HepG2 (cell line): Measurements from ENCODE around the gene MAN1A1. TPM values are rescaled to one million over a fixed set of nuclear protein-coding genes. Genes with fewer than 3 reads are reported as not detected.

Experiments used
- CBX2 ChIP-seq, 2 experiments: fragments of 200-600 bp in 1 of 2; sonication (generic); formaldehyde crosslinking in 1 of 2; IDR thresholded peaks; 2 replicates each; pipeline versions ENCODE4 v1.7.0 to v1.8.1; 2018 to 2022; ENCODE audit warnings: low read depth in 2 of 2, low read length in 1 of 2, mild to moderate bottlenecking in 1 of 2, missing genetic modification reagents in 1 of 2
- CBX5 ChIP-seq: sonication (generic); formaldehyde crosslinking; IDR thresholded peaks from 2 replicates; pipeline ENCODE4 v1.4.0; 2020; ENCODE audit warnings: missing genetic modification reagents, borderline replicate concordance
- ETV6 ChIP-seq: sonication (generic); formaldehyde crosslinking; conservative IDR thresholded peaks from 2 replicates; pipeline ENCODE4 v1.4.0; 2020; ENCODE audit warnings: missing genetic modification reagents
- FOXK1 ChIP-seq: sonication (generic); formaldehyde crosslinking; IDR thresholded peaks from 2 replicates; pipeline ENCODE4 v1.4.0; 2020; ENCODE audit warnings: low read depth, missing genetic modification reagents, borderline replicate concordance
- FOXM1 ChIP-seq: sonication (generic); formaldehyde crosslinking; IDR thresholded peaks from 2 replicates; pipeline ENCODE4 v1.5.0; 2020; ENCODE audit warnings: missing genetic modification reagents
- HOXA3 ChIP-seq: sonication (generic); formaldehyde crosslinking; IDR thresholded peaks from 2 replicates; pipeline ENCODE4 v1.5.0; 2020; ENCODE audit warnings: missing genetic modification reagents
- IRF2 ChIP-seq: IDR thresholded peaks from 2 replicates; pipeline ENCODE4 v1.6.1; 2018; ENCODE audit warnings: missing genetic modification reagents, missing compliant biosample characterization
- KAT2B ChIP-seq: fragments of 150-350 bp; IDR thresholded peaks from 2 replicates; pipeline ENCODE4 v1.6.1; 2014; ENCODE audit warnings: low read depth, low read length, borderline replicate concordance
- MBD4 ChIP-seq: IDR thresholded peaks from 2 replicates; pipeline ENCODE4 v1.6.1; 2012; ENCODE audit warnings: low read length, inconsistent platforms, borderline replicate concordance
- NCOA2 ChIP-seq: sonication (generic); formaldehyde crosslinking; IDR thresholded peaks from 2 replicates; pipeline ENCODE4 v1.8.0; 2022; ENCODE audit warnings: inconsistent platforms
- RBFOX2 ChIP-seq: fragments of 200-400 bp; formaldehyde crosslinking; IDR thresholded peaks from 2 replicates; pipeline ENCODE4 v1.6.1; 2017; ENCODE audit warnings: low read depth, mild to moderate bottlenecking, low read length
- SALL1 ChIP-seq: sonication (generic); formaldehyde crosslinking; IDR thresholded peaks from 2 replicates; pipeline ENCODE4 v1.8.0; 2022; ENCODE audit warnings: mild to moderate bottlenecking, missing genetic modification reagents
- ZNF251 ChIP-seq: sonication (generic); formaldehyde crosslinking; IDR thresholded peaks from 2 replicates; pipeline ENCODE4 v1.9.0; 2021; ENCODE audit warnings: mild to moderate bottlenecking, missing genetic modification reagents
- ZNF30 ChIP-seq: sonication (generic); formaldehyde crosslinking; IDR thresholded peaks from 2 replicates; pipeline ENCODE4 v1.5.0; 2020; ENCODE audit warnings: mild to moderate bottlenecking, missing genetic modification reagents
- ZNF335 ChIP-seq: sonication (generic); formaldehyde crosslinking; IDR thresholded peaks from 2 replicates; pipeline ENCODE4 v1.4.0; 2020; ENCODE audit warnings: missing genetic modification reagents
- ZNF629 ChIP-seq: sonication (generic); formaldehyde crosslinking; conservative IDR thresholded peaks from 2 replicates; pipeline ENCODE4 v1.5.0; 2020; ENCODE audit warnings: missing genetic modification reagents
- ZNF878 ChIP-seq: sonication (generic); formaldehyde crosslinking; IDR thresholded peaks from 2 replicates; pipeline ENCODE4 v1.8.1; 2023; ENCODE audit warnings: mild to moderate bottlenecking, missing genetic modification reagents, moderate library complexity
- ZNF879 ChIP-seq: sonication (generic); formaldehyde crosslinking; IDR thresholded peaks from 2 replicates; pipeline ENCODE4 v1.8.1; 2023; ENCODE audit warnings: missing genetic modification reagents
- polyA plus RNA-seq, 8 experiments: library from polyadenylated mRNA; depleted of rRNA in 3 of 8; stranded (reverse) in 7 of 8; unstranded in 1 of 8; fragments of >200 nt; fragmentation: Illumina TruSeq in 4 of 8; extraction: Trizol in 4 of 8; gene quantifications; 2 replicates each; pipeline versions ENCODE4 v1.2.1 to v1.2.3, GENCODE V29; 2011 to 2016; ENCODE audit warnings: low read depth in 4 of 8, missing spikeins in 1 of 8, mixed read lengths in 1 of 8; ENCODE audit not compliant: insufficient read depth in 1 of 8
- total RNA-seq, 5 experiments: library from RNA; depleted of rRNA; stranded (reverse); fragments of >200 nt; fragmentation: Illumina TruSeq; extraction: Trizol; gene quantifications; 2 replicates each; pipeline ENCODE4 v1.2.3, GENCODE V29; 2016; ENCODE audit warnings: low read depth in 1 of 5
- TF ChIP-seq, protein P1 (sequence below): IDR thresholded peaks from 2 replicates; pipeline ENCODE4 v1.6.1; 2016; ENCODE audit warnings: missing compliant biosample characterization, missing genetic modification reagents, borderline replicate concordance
- TF ChIP-seq, protein P2 (sequence below): sonication (generic); formaldehyde crosslinking; IDR thresholded peaks from 2 replicates; pipeline ENCODE4 v1.5.1; 2020; ENCODE audit warnings: mild to moderate bottlenecking, missing genetic modification reagents, moderate library complexity
- TF ChIP-seq, protein P3 (sequence below): sonication (generic); formaldehyde crosslinking; conservative IDR thresholded peaks from 2 replicates; pipeline ENCODE4 v1.5.0; 2020; ENCODE audit warnings: missing genetic modification reagents
- TF ChIP-seq, protein P4 (sequence below): IDR thresholded peaks from 2 replicates; pipeline ENCODE4 v1.6.1; 2016
- TF ChIP-seq, protein P5 (sequence below): IDR thresholded peaks from 2 replicates; pipeline ENCODE4 v1.6.1; 2016; ENCODE audit warnings: low read depth

MAN1A1 gene
- total and polyA plus RNA-seq, 2 of the 13 experiments (the other 11 are each of a cell fraction or from before 2014, with no cell fraction given) = 156 to 236 TPM

DNA sequence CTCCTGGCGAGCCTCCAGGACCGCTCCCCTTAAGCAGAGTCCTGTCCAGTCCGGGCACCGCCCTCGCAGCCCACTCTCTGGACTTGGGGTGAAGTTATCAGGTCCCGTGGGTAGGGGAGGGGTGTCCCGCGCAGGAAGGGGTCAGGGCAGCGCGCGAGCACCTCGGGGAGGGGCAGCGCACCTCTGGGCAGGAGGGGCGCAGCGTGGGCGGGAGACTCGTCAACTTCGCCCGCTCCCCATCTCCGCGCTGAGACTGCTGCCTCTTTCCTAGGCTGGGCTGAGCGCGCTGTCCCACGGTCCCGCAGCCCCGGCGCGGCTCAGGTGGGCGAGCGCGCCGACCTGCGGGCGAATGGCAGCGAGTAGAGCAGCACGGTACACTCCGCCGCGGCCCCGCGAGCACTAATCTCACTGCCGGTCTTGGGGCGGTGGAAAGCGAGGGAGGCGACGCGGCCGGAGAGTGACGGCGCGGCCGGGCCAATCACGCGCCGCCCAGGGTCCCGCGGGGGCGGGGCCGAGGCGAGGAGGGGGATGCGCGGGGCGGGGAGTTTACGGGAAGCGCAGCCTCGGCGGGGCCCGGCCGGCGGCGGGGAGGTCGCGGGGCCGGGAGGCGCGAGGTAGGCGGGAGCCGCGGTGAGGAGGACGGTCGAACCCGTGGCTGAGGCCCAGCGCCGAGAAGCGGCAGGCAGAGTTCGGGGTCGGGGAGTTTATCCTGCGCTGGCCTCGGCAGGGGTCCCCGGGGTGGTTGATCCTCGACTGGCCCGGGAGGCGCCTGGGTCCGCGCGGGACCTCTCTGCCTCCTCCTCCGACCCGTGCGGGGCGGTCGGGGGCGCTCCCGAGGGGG lies at the start of gene MAN1A1 (continued):
- TF ChIP-seq, protein P1, sequence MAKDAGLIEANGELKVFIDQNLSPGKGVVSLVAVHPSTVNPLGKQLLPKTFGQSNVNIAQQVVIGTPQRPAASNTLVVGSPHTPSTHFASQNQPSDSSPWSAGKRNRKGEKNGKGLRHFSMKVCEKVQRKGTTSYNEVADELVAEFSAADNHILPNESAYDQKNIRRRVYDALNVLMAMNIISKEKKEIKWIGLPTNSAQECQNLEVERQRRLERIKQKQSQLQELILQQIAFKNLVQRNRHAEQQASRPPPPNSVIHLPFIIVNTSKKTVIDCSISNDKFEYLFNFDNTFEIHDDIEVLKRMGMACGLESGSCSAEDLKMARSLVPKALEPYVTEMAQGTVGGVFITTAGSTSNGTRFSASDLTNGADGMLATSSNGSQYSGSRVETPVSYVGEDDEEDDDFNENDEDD (CRISPR knock-in tag) = peak; percentile 81
- TF ChIP-seq RBFOX2 = peak; percentile 97
- TF ChIP-seq ZNF879 = no peak
- no peak for TF ChIP-seq MBD4
- TF ChIP-seq, protein P2, sequence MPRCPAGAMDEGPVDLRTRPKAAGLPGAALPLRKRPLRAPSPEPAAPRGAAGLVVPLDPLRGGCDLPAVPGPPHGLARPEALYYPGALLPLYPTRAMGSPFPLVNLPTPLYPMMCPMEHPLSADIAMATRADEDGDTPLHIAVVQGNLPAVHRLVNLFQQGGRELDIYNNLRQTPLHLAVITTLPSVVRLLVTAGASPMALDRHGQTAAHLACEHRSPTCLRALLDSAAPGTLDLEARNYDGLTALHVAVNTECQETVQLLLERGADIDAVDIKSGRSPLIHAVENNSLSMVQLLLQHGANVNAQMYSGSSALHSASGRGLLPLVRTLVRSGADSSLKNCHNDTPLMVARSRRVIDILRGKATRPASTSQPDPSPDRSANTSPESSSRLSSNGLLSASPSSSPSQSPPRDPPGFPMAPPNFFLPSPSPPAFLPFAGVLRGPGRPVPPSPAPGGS (CRISPR knock-in tag) = peak; percentile 88
- TF ChIP-seq, protein P3, sequence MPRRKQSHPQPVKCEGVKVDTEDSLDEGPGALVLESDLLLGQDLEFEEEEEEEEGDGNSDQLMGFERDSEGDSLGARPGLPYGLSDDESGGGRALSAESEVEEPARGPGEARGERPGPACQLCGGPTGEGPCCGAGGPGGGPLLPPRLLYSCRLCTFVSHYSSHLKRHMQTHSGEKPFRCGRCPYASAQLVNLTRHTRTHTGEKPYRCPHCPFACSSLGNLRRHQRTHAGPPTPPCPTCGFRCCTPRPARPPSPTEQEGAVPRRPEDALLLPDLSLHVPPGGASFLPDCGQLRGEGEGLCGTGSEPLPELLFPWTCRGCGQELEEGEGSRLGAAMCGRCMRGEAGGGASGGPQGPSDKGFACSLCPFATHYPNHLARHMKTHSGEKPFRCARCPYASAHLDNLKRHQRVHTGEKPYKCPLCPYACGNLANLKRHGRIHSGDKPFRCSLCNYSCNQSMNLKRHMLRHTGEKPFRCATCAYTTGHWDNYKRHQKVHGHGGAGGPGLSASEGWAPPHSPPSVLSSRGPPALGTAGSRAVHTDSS (CRISPR knock-in tag) = peak; percentile 66; the same call in 1 of the 2 replicates
- TF ChIP-seq CBX5 (CRISPR knock-in tag) = 0 out of 2 replicates have a peak, but pooled peaks have one; percentile 89
- peak; percentile 78; the same call in 1 of the 2 replicates for TF ChIP-seq FOXK1 (CRISPR knock-in tag)
- no peak; the same call in 1 of the 2 replicates for TF ChIP-seq NCOA2
- TF ChIP-seq ZNF251 (CRISPR knock-in tag) = no peak
- peak; percentile 32; the same call in 1 of the 2 replicates for TF ChIP-seq ZNF30 (CRISPR knock-in tag)
- TF ChIP-seq CBX2 (IDR thresholded peaks at IDR 0.05; ENCODE audit: low read depth, low read length) = no peak
- no peak; the same call in none of the 2 replicates for TF ChIP-seq CBX2 (CRISPR knock-in tag; IDR thresholded peaks at IDR 0.05; ENCODE audit: low read depth)
- no peak for TF ChIP-seq ZNF629 (CRISPR knock-in tag)
- TF ChIP-seq ZNF878 = 0 out of 2 replicates have a peak, but pooled peaks have one; percentile 46
- TF ChIP-seq SALL1 (CRISPR knock-in tag) = peak; percentile 96
- TF ChIP-seq, protein P4, sequence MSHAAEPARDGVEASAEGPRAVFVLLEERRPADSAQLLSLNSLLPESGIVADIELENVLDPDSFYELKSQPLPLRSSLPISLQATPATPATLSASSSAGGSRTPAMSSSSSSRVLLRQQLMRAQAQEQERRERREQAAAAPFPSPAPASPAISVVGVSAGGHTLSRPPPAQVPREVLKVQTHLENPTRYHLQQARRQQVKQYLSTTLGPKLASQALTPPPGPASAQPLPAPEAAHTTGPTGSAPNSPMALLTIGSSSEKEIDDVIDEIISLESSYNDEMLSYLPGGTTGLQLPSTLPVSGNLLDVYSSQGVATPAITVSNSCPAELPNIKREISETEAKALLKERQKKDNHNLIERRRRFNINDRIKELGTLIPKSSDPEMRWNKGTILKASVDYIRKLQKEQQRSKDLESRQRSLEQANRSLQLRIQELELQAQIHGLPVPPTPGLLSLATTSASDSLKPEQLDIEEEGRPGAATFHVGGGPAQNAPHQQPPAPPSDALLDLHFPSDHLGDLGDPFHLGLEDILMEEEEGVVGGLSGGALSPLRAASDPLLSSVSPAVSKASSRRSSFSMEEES (CRISPR knock-in tag) = peak; percentile 77
- TF ChIP-seq, protein P5, sequence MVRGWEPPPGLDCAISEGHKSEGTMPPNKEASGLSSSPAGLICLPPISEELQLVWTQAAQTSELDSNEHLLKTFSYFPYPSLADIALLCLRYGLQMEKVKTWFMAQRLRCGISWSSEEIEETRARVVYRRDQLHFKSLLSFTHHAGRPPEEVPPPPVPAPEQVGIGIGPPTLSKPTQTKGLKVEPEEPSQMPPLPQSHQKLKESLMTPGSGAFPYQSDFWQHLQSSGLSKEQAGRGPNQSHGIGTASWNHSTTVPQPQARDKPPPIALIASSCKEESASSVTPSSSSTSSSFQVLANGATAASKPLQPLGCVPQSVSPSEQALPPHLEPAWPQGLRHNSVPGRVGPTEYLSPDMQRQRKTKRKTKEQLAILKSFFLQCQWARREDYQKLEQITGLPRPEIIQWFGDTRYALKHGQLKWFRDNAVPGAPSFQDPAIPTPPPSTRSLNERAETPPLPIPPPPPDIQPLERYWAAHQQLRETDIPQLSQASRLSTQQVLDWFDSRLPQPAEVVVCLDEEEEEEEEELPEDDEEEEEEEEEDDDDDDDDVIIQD (CRISPR knock-in tag) = no peak
- peak; percentile 87 for TF ChIP-seq ETV6 (CRISPR knock-in tag)
- peak; percentile 82 for TF ChIP-seq HOXA3 (CRISPR knock-in tag)
- TF ChIP-seq FOXM1 (CRISPR knock-in tag) = no peak; the same call in 1 of the 2 replicates
- TF ChIP-seq KAT2B = no peak
- peak; percentile 77 for TF ChIP-seq IRF2 (CRISPR knock-in tag)
- 0 out of 2 replicates have a peak, but pooled peaks have one; percentile 59 for TF ChIP-seq ZNF335 (CRISPR knock-in tag)
